Stimulated activated naive CD8-positive, alpha-beta T cell treated with anti-CD3 and anti-CD28 coated beads, Interleukin-15, amount 100 ng/mL, for 72 hours (primary cell): Measurements from ENCODE around the gene OR5C1.
A peak's percentile ranks its signal among the peaks of the same experiment; 100 is the strongest.

Experiments used
- ATAC-seq: fragments of 150-1000 bp; cut with Tn5 transposase; 2 replicates; pipeline ENCODE4 v1.10.0; 2021; ENCODE audit warnings: mild to moderate bottlenecking, moderate library complexity
- DNase-seq, 2 donors: peaks; one replicate each; pipeline ENCODE4 v3.0.0; 2021 to 2022
- H3K27ac Mint-ChIP-seq, 2 donors: one replicate each; pipeline ENCODE4 v1.8.0; 2022; ENCODE audit warnings: mild to moderate bottlenecking in 2 of 2, mixed read lengths in 2 of 2, moderate library complexity in 2 of 2
- H3K27me3 Mint-ChIP-seq: one replicate; pipeline ENCODE4 v1.8.0; 2022; ENCODE audit warnings: mixed read lengths
- H3K4me1 Mint-ChIP-seq: one replicate; pipeline ENCODE4 v1.8.0; 2022; ENCODE audit warnings: mild to moderate bottlenecking, mixed read lengths
- H3K4me3 Mint-ChIP-seq, 2 donors: one replicate each; pipeline ENCODE4 v1.8.0; 2022; ENCODE audit warnings: mild to moderate bottlenecking in 2 of 2, mixed read lengths in 2 of 2, moderate library complexity in 1 of 2
- H3K9me3 Mint-ChIP-seq, 2 donors: one replicate each; pipeline ENCODE4 v1.8.0; 2022; ENCODE audit warnings: mixed read lengths in 2 of 2

Gene OR5C1

DNA sequence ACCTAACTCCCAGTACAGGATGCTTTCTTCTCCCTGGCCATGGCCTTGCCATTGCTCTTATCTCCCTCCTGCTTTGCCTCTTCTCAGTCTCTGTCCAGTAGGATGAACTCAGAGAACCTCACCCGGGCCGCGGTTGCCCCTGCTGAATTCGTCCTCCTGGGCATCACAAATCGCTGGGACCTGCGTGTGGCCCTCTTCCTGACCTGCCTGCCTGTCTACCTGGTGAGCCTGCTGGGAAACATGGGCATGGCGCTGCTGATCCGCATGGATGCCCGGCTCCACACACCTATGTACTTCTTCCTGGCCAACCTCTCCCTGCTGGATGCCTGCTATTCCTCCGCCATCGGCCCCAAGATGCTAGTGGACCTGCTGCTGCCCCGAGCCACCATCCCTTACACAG, at the start of gene OR5C1:
Gene OR5C1 (plus strand): TSS at position 103 of the 400 bp plus-strand sequence. CDS start 0 bp downstream, at position 103.
- H3K9me3 Mint-ChIP-seq: no peaks in the 10 kb centered on the region
- H3K27ac Mint-ChIP-seq: peak within 1 kb of the TSS in 1 of 2 donors; percentile 30
- no peak within 1 kb of the TSS for H3K4me3 Mint-ChIP-seq
- H3K4me1 Mint-ChIP-seq: no peaks in the 10 kb centered on the region
- H3K27me3 Mint-ChIP-seq: no peaks in the 10 kb centered on the region
- DNase-seq (no peak), ATAC-seq (no peak)

DNA sequence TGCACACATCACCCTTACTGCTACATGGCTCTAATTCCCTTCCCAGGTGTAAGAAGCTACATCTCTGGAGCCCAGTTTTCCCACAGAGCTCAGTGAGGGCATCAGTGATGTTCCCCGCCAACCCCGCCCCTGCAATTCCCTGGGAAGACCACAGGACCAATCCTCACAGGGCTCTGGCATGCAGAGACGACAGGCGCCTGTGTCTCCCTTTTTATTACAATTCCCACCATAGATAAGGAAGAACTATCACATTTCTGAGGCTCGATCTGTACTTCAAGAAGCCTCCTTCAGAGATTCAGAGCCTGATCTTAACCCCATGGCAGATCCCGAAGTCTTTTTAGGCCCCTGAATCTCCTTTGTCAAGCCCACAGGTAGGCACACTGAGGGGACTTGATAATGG, 46.7 kb upstream of the OR5C1 start, which contains the start of gene OR1L6:
Gene OR1L6 (plus strand): TSS at position 301 of the 400 bp plus-strand sequence. CDS start 7,545 bp downstream, outside the sequence.
- no peak within 1 kb of the TSS for H3K27ac Mint-ChIP-seq
- no peak within 1 kb of the TSS for H3K4me3 Mint-ChIP-seq
- no peaks in the 10 kb centered on the region for H3K27me3 Mint-ChIP-seq
- H3K4me1 Mint-ChIP-seq: no peaks in the 10 kb centered on the region
- H3K9me3 Mint-ChIP-seq: peaks cover 5 to 21% of the 10 kb centered on the region in 2 donors
- DNase-seq (no peak), ATAC-seq (no peak)

- ATAC-seq (no peak), DNase-seq (no peak)
- Mint-ChIP-seq H3K9me3 (peaks cover 32 to 33% of the 10 kb centered on the region in 2 donors), H3K4me1 (no peaks in the 10 kb centered on the region), H3K4me3 (no peak overlapping the region), H3K27me3 (no peaks in the 10 kb centered on the region), H3K27ac (no peak overlapping the region)
Observed at GRCh38 chr9:122754825-122755224, 33.9 kb upstream of the OR5C1 start.

DNA sequence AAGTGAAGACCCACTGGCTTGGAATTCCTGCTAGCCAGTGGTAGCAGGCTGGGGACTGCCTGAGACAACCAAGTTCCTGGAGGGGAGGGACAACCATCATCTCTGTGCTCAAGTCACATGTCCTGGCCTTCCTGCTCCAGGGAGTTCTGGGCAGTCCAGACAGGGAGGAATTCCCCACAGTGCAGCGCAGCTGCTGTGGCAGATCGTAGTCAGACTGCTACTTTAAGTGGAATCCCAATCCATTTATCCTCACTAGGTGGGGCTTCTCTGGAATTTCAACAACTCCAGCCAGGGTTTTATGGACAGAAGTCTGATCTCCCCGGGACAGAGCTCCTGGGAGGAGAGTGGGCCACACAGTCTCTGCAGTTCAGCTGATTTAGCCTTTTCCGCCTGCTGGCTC, 20.9 kb upstream of the OR5C1 start:
- H3K27ac Mint-ChIP-seq: no peak overlapping the region
- no peak overlapping the region for H3K4me3 Mint-ChIP-seq
- DNase-seq (no peak), ATAC-seq (no peak)
- no peaks in the 10 kb centered on the region for H3K27me3 Mint-ChIP-seq
- no peaks in the 10 kb centered on the region for H3K4me1 Mint-ChIP-seq
- peaks cover 27 to 50% of the 10 kb centered on the region in 2 donors for H3K9me3 Mint-ChIP-seq

DNA sequence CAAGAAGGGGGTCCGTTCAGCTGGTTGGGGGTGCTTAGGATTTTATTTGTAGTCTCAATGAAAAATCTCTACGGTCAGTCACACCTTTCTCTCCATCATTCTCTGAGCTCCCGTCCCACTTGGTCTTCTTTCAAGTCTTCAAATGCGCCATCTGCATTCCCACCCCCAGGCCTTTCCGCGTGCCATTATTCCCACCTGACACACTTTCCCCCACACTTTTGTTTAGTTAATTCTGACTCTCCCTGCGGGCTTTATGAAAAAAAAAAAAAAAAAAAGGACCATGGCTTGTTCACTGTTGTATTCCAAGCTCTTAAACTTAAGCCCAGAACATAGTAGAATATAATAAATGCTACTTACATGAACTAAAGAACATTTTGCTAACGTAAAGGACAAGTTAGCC, 11.7 kb upstream of the OR5C1 start:
- ATAC-seq (no peak), DNase-seq (no peak)
- no peaks in the 10 kb centered on the region for H3K27me3 Mint-ChIP-seq
- H3K27ac Mint-ChIP-seq: no peak overlapping the region
- no peak overlapping the region for H3K4me3 Mint-ChIP-seq
- H3K4me1 Mint-ChIP-seq: no peaks in the 10 kb centered on the region
- H3K9me3 Mint-ChIP-seq: peaks cover 6 to 18% of the 10 kb centered on the region in 2 donors

DNA sequence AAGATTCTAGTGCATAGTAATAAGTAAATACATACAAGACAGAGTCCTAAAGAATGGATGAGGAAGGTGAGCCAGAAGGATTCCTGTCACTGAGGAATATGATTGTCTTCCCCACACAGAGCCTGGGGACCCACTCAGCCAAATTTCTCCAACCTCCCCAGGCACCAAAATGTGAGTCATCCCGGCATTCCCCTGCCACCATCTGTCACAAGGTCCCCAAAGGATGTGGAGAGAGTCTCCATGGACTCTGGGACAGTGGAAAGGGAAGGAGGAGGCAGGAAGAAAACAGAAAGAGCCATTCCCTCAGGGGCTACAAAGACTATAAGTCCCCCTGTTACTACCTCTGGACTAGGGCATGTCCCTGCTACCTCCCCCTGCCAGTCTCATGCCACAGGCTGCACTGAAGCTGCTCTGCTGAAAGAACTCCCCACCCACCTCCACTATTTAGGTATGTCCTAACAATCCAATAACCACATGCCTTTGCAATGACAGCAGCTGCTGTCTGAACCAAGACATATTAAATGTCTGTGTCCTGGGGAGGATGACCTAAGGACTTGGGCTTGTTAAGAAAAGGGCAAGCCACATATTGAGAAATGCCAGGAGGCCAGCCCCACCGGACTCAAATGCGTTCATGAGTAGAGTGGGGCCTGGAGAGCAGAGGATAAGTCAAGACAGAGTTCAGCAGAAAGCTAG, 10.7 kb upstream of the OR5C1 start:
- Mint-ChIP-seq H3K4me1 (no peaks in the 10 kb centered on the region), H3K27me3 (no peaks in the 10 kb centered on the region), H3K9me3 (peaks cover 0 to 8% of the 10 kb centered on the region in 2 donors), H3K4me3 (no peak overlapping the region), H3K27ac (no peak overlapping the region)
- DNase-seq: no peak
- ATAC-seq: no peak

DNA sequence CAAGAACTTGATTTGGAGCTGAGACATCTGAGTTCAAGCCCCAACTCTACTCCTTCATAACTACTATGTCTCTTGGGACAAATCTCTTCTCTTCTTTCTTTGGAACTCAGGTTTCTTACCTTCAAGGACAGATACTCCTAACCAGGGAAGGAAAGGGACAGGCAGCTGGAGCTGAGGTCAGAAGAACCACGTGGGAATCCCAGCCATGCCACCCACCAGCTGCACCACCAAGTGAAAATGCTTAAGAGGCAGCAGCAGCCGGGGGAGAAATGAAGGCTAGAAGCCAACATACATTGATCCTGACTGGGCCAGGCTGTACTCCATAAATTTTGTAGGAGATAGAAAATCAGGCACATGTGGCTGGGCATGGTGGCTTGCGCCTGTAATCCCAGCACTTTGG, 9.6 kb upstream of the OR5C1 start:
- H3K4me3 Mint-ChIP-seq: no peak overlapping the region
- DNase-seq (no peak), ATAC-seq (no peak)
- H3K9me3 Mint-ChIP-seq: no peaks in the 10 kb centered on the region
- no peak overlapping the region for H3K27ac Mint-ChIP-seq
- no peaks in the 10 kb centered on the region for H3K27me3 Mint-ChIP-seq
- no peaks in the 10 kb centered on the region for H3K4me1 Mint-ChIP-seq

DNA sequence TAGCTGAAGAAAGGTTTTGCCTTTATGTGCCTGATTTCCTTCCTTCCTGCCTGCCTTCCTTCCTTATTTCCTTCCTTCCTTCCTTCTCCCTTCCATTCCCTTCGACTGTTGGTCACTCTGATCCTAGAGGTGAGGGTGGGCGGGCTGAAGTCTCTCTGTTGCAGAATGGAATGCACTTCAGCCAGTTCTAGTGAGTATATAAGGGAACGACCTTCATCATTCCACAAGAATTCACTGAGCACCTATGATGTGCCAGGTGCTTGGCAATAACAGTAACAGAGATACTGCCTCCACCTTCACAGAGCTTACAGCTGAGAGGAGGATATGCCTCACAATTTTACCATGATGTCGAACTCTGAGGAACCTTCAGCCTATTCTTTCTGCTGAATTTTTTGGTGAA, 8.7 kb upstream of the OR5C1 start:
- H3K27ac Mint-ChIP-seq: no peak overlapping the region

DNA sequence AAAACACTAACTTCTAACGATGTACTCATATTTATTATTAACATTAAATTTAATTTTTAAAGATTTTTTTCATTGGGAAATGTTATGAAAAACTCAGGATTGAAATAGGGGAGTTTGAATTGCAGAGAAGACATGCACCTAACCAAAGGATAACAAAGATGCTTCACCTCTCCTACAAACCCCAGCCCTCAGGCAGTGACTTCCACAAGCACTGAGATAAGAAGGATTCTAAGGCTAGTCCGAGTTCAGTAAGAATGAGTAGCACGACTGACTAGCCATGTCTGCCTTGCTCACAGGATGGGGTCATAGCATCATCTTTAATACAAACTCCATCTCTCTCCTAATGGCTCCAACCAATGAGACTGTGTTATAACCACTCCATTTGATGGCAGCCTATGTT, 7.1 kb upstream of the OR5C1 start:
- no peaks in the 10 kb centered on the region for H3K9me3 Mint-ChIP-seq
- H3K4me1 Mint-ChIP-seq: no peaks in the 10 kb centered on the region
- ATAC-seq (no peak), DNase-seq (no peak)
- no peak overlapping the region for H3K27ac Mint-ChIP-seq
- no peaks in the 10 kb centered on the region for H3K27me3 Mint-ChIP-seq
- no peak overlapping the region for H3K4me3 Mint-ChIP-seq

More for the DNA sequence above, 8.7 kb upstream of the OR5C1 start:
- Mint-ChIP-seq H3K27me3 (no peaks in the 10 kb centered on the region), H3K4me1 (no peaks in the 10 kb centered on the region), H3K9me3 (no peaks in the 10 kb centered on the region), H3K4me3 (no peak overlapping the region)
- DNase-seq: no peak
- ATAC-seq: no peak

DNA sequence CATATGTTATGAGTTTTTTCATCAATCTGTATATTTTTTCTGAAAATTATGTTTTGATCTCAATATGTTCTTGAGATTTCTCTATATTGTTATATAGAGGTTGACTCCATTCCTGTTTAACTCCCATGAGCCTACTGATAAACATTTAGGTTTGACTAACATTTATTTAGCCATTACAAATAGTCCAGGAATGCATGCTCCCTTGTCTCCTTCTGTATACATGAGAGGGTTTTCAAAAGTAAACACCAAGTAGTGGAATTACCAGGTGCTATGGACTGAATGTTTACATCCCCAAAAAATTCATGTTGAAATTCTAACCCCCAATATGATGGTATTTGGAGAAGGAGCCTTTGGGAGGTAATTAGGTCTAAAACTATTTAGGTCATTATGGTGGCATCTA, 3.5 kb upstream of the OR5C1 start:
- Mint-ChIP-seq H3K4me3 (no peak overlapping the region), H3K9me3 (no peaks in the 10 kb centered on the region), H3K4me1 (no peaks in the 10 kb centered on the region), H3K27me3 (no peaks in the 10 kb centered on the region), H3K27ac (no peak overlapping the region)
- ATAC-seq: no peak
- no peak for DNase-seq

GRCh38 chr9:122786338-122786737, 2.4 kb upstream of the OR5C1 start:
- Mint-ChIP-seq H3K27ac (no peak overlapping the region), H3K4me3 (no peak overlapping the region), H3K4me1 (no peaks in the 10 kb centered on the region), H3K27me3 (no peaks in the 10 kb centered on the region), H3K9me3 (no peaks in the 10 kb centered on the region)
- DNase-seq: no peak
- no peak for ATAC-seq

- Mint-ChIP-seq H3K4me3 (no peak overlapping the region), H3K27ac (no peak overlapping the region), H3K4me1 (no peaks in the 10 kb centered on the region), H3K27me3 (no peaks in the 10 kb centered on the region), H3K9me3 (no peaks in the 10 kb centered on the region)
- ATAC-seq (no peak), DNase-seq (no peak)
Observed at GRCh38 chr9:122789256-122790046, 718 bp downstream of the OR5C1 start.

- H3K4me1 Mint-ChIP-seq: no peaks in the 10 kb centered on the region
- no peaks in the 10 kb centered on the region for H3K9me3 Mint-ChIP-seq
- H3K27ac Mint-ChIP-seq: peak overlapping the region in 1 of 2 donors; percentile 36
- H3K27me3 Mint-ChIP-seq: no peaks in the 10 kb centered on the region
- ATAC-seq: no peak
- no peak for DNase-seq
- no peak overlapping the region for H3K4me3 Mint-ChIP-seq
Observed at GRCh38 chr9:122791872-122792669, 3.3 kb downstream of the OR5C1 start.

- peak; percentile 35 for ATAC-seq
- Mint-ChIP-seq H3K4me3 (no peak overlapping the region), H3K27ac (no peak overlapping the region), H3K27me3 (no peaks in the 10 kb centered on the region), H3K9me3 (no peaks in the 10 kb centered on the region), H3K4me1 (no peaks in the 10 kb centered on the region)
- no peak for DNase-seq
Observed at GRCh38 chr9:122797316-122798063, 8.8 kb downstream of the OR5C1 start.
